DMS79 treated with DMSO at 0.1 percent for 48 hours (cell line): ENCODE measurements around the gene PALLD.

ENCODE experiments used
- DNase-seq: peaks from one replicate; lab custom pipeline; 2025; lab: John Stamatoyannopoulos, UW

Gene PALLD

DNA sequence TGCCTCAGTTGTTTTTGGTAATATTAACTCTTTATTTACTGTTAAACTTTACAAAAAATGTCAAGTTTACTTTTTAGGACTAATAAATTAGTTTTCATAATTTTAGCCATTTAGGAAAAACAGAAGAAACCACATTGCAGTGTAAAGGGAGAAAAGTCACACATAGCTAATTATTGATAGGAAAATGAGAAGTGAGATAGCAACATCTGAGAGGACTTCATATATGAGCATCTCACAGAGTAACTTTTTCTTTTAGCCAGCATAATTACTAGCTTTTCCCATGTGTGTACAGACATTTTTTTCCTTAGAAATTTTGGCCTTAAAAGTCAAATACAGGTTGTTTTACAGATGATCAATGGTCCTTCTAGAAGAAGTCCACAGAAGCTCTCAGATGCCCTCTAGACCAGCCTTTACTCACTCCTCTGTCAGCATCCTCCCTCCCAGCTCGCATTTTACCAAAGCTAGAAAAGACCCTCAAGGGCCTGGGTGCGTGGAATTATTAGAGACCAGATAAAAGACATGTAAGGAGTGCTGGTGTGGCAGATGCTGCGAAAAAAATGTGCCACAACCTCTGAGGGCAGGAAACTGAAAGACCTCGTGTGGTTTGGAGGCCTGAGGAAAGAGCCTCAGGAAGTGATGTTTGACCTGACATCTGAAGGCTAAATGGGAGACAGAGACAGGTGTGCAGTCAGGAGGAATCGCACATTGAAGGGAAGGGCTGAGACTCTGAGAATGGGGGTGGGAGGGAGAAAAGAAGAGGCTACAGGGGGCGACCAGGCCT is 356.3 kb downstream of the PALLD start:
- no peak for DNase-seq

GRCh38 chr4:168853770-168854169 is 356.9 kb downstream of the PALLD start:
- DNase-seq: no peak

DNA sequence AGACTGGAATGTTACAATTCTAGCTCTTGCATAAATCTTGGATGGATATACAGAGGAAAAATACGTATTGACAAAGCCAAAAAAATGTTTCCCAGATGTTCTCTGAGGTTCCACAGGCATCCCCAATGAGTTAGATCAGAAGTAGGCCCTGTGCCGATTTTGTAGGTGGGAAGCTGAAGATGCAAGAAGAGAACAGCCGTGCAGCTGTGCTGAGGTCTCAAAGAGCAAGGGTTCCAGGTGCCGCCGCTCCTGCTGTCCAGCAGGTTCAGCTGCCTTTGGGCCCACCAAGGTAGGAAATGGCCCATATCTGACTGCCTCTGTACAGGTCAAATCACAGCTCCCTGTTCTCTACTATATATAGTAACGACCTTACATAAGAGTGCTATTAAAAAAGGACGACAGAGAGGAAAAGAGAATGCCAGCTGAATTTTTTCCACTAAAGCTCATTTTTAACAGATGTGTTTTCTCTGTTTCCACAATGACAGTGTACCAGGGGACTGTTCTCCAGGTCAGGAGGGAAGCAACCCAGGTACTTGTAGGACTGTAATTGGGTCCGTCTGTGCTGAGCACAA is 357.6 kb downstream of the PALLD start:
- DNase-seq: no peak

GRCh38 chr4:168856312-168856711 is 359.5 kb downstream of the PALLD start:
- no peak for DNase-seq

DNA sequence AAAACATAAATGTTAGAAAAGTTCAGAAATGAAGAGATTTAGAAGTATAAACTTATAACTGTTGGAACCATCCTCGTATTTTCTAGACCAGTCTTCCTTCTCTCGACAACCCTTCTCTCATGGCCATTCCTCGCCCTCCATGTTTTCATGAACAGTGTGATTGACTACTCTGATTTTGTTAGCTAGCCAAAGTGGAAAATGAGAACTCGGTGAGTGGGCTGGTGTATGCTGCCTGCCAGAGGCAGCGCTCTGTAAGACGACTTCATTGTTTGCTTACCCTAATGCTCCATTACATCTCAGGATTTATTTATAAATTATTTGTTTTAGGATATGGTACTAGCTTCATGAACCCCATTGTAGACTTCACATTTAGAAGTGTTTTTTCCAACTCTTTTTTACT is 360.2 kb downstream of the PALLD start:
- DNase-seq: no peak

DNA sequence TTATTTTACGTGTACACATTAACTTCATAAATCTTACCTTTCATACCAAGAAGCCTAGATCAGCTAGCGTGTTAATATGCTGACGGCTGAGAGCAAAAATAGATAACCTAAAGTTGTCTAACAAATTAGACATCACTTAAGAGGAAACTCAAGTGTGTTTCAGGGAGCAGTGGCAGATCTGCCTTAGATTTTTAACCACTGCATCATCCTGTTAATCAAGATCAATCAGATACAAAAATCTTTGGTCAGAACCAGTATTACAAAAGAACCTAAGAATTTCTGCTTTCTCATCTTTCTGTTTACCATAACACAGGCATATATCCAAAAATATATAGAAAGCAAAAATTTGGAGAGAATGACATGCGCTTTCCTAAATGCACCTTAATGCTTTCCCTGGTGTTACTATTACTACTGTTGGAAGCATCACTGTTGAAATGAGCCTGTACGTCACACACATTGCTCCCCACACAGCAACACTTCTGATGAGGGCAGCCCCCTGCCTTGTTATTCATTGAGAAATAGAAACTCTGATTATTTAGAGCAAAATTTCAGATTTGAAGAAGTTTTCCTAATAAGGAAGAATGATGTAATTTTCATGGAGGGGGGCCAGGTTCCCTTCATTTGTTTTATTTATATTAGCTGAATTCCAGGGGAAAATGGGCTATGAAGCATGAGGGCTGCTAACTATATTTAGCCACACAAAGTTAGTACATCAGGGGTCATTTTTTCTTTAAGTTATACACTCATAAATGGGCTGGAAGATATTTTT is 360.9 kb downstream of the PALLD start:
- no peak for DNase-seq

DNA sequence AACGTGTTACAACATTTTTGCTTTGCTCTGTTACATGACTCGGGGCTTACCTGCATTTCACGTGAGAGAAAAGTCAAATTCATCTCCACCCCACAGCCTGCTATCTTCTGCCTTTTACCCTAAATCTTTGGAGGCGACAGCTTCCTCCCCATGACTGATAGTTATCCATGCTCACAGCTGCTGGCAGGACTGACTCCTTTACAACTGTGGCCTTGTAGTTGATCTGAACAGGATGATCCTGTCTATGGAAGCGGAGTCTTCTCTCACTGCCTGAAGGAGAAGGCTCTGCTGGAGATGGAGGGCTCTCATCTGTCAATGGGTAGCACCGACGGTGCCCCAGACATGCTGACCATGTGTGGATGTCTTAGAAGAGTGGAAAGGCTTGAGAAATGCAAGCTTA is 362.2 kb downstream of the PALLD start:
- no peak for DNase-seq

DNA sequence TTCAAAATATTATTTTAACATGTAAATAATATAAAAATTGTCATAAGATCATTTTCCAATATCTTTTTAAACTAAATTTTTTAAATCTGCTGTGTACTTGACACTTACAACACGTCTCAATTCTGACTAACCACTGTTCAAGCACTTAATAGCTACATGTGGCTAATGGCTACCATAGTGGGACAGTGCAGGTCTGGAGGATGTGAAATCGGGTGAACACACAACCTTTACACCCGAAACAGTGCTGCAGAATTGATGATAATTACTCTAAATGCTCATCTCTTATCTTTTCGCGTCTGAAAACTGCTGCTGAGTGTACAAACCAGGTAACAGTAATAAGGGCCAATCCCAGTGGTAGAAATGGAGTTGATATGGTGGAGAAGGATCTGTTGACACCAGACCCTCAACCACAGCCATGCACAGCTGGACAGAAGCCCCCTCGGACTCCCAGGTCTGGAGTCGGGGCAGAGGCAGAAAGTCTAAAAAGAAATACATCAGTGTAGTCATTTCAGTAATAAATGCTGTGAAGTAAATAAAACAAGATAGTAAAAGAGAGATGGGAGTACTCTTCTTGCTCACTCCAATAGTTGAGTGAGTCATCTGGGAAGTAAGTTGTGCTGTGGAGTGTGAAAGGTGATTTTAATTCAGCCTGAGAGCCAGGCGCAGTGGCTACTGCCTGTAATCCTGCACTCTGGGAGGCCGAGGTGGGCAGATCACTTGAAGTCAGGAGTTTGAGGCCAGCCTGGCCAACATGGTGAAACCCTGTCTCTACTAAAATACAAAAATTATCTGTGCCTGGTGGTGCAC is 363.2 kb downstream of the PALLD start:
- no peak for DNase-seq

DNA sequence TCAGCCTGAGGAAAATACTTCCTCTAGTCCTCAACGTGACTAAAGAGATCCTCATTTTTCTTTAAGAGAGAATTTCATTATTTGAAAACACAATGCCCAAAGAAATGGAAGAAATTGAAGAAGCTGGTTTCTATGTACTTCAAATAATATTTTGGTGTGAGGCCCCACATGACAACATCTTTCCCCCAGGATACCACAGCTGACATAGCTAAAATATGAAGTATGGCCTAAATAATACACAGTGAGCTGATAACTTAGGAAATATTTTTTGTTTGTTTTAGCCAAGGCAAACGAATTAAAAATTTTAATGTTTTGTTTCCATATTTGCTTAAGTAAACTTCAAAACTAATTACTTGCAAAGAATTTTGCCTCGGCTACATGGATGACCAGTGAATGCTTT is 364.0 kb downstream of the PALLD start:
- no peak for DNase-seq

GRCh38 chr4:168863719-168864647 is 367.1 kb downstream of the PALLD start:
- no peak for DNase-seq

DNA sequence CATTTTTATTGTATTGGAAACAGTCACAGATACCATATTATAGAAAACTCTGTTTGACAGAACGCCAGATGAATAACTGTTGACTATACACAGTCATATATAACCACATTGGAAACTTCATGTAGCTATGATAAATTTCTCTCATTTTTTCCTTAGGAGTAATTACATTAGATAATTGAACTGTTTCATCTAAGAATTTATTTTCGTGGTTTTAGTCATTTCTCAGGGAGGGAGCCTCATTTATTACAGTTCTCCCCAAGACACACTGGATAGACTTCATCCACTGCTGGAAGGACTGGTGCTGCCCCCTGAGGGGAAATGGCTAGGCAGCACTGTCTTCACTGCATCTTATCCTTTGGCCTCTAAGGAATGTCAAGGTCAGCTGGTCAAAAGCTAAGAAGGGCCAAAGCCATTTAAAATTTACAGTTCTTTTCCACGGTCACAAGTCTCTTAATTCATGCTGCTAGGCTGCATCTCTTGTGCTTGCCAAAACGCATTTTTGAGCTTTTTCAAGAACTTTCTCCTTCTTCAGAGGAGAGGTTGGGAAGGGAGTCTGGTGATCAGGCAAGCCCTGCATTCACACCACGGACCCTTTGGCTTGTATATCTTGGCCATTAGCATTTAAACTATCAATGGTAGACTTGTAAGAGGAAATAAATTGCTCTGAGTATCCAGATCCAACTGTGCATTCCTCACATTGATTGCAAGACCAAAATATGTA is 368.1 kb downstream of the PALLD start:
- DNase-seq: no peak

GRCh38 chr4:168865854-168866253 is 369.0 kb downstream of the PALLD start:
- no peak for DNase-seq

- no peak for DNase-seq
Observed at GRCh38 chr4:168866635-168867034, 369.8 kb downstream of the PALLD start.

DNA sequence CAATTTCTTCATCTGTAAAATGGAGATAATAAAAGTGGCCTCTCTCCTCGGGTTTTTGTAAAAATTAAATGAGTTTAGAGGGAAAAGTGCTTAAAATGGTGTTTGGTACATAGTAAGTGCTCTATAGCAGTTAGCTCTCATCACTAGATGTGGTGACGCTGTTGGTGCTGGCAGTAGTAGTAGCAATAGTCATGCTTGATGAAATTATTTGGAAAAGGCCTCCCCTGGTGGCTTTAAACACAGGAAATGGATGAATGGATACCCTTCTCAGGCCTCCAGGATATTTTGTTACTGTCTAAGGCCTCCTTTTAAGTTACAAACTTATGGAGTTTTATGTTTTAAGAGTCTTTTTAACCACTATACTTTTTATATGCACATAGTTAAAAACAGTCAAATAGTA is 370.3 kb downstream of the PALLD start:
- no peak for DNase-seq

DNA sequence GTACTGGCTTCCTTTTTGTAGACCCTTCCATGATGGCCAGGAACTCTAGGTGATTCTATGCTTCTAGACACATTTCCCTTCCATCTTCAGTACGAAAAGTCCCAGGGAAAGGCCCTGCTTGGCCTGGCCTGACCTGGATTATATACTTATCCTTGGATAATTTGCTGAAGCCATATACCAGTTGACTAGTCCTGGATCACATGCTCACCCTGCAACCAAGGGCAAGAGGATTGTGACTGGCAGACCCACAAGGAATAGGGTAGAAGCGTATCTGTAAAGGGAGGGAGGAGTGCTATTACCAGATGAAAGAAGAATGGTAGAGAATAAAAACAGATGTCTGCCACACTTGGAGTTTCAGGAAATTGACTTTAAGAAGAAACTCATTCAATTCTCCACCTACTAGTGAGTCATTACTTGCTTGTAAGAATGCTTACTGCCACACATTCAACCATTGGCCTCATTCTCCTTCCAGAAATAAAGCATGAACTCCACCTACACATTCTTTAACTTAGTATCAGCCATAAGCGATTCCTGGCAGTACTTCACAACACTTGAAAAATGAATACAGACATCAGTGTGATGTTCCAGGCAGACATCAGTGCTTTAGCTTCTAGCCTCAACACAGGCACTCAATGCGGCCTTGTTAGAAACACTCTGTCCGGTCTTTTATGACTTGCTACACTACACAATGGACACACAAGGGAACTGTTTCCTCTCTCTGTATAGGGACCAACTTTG is 371.4 kb downstream of the PALLD start:
- no peak for DNase-seq

- DNase-seq: no peak
Observed at GRCh38 chr4:168868802-168869201, 371.9 kb downstream of the PALLD start.

GRCh38 chr4:168870004-168870403 is 373.2 kb downstream of the PALLD start:
- DNase-seq: no peak

GRCh38 chr4:168871632-168872031 is 374.8 kb downstream of the PALLD start:
- DNase-seq: no peak

- no peak for DNase-seq
Observed at GRCh38 chr4:168874083-168874482, 377.2 kb downstream of the PALLD start.

DNA sequence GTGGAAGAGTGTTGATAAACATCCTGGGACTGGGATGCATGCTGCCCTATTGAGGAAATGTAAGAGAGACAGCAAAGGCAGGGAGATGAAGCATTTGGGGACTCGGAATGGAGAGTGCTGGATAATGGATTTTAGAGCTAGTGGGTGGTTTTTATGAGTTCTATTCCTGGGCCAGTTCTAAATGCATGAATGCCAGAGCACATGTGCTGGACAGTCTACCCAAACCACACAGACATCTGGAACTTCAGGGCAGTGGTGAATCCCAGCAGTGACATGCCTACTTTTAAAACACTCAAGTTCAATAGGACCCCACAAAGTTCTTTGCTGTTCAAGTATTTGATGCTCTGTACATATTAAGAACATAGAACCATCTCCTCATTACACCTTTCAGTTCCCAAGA is 379.3 kb downstream of the PALLD start:
- DNase-seq: no peak
